Retina (tissue), 1 donor: Measurements from ENCODE around the gene PITX3.
A peak's percentile ranks its signal among the peaks of the same experiment; 100 is the strongest.
"Not testable (repeated sequence)": the region's sequence is repeated elsewhere in the genome, so short reads cannot be mapped to it uniquely, and the experiment has no call there.

Experiments
- DNase-seq: peaks from one replicate; pipeline ENCODE4 v3.0.0-alpha.2; 2016

PITX3 gene

DNA sequence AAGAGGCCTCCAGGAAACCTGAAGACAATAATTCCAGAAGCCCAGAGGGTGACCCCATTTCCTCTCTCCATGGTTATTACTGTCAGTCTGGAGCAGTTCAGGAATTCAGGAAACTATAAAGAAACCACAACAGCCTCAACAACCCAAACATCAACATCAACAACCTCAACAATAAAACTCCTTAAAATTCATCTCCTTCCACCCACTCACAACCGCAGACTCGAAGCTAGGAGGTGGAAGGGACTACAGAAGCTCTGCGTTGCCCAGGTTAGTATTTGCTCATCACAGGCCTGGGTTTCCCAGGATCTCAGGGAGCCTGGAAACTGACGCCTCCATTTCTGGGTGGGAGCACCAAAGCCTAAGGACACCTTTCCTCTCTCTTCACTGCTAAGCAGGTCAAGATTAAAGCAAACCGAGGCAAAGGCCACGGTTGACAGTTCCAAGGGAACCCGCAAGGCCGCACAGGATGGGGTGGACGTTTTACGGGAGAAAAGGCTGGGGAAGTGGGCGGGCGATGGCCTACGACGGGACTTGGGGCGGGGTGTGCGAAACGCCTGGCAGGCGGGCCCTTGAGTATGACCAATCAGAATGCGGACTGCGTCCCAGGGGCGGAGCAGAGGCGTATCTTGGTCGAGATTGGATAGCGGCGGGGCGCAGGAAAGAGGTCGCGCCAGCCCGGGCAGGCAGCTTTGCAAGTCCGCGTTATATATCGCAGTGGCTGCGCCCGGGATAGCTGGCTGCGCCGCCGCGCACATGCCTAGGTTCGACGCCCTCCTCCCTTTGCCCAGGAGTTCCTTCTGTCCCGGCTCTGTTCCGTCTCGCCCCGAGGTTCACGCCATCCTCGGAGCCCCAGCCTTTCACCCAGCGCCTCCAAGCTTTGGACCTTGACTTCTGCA is 15.4 kb downstream of the PITX3 start, which contains the start of gene ELOVL3:
ELOVL3 (plus strand) TSS at position 654 of the 896 bp plus-strand sequence. CDS start 250 bp downstream, outside the sequence.
- DNase-seq, result peak; percentile 93

DNA sequence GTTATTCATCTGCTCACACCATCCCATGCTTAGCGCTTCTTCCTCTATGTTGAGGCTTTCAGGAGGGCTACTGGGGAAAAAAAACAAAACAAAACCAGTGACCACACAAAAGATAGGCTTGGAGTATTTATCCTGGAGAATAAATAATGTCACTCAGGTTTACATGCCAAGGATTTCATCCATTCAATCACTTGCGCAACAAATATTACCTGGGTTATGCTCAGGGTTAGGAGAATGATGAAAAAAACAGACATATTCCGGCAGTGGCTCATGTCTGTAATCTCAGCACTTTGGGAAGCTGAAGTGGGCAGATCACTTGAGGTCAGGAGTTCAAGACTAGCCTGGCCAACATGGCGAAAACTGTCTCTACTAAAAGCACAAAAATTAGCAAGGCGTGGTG is 18.5 kb downstream of the PITX3 start:
- no peak for DNase-seq

DNA sequence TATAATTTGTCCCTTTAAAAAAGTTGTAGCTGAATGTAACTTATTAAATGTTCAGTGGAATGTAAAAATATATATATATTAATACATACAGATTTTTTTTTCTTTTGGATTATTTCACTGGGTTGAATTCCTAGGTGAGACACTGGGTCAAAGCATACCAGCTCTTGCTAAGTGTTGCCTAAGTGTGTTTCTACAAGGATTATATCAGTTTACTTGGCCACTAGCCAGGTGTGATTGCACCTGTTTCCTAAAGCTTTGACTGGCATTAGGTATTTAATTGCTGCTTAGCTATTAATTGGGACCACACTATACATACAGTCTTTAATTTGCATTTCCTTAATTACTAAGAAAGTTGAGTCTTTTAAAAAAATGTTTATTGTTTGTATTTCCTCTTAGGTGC is 20.7 kb downstream of the PITX3 start:
- DNase-seq, result no peak

DNA sequence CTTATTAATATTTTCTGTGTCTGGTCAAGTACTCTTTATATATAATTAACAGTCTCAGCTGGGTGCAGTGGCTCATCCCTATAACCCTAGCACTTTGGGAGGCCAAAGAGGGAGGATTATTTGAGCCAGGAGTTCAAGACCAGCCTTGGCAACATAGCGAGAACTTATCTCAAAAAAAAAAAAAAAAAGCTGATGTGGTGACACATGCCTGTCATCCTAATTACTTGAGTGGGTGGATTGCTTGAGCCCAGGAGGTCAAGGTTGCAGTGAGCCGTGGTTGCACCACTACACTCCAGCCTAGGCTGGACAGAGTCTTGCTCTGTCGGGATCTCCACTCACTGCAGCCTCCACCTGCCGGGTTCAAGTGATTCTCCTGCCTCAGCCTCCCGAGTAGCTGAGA is 21.9 kb downstream of the PITX3 start:
- DNase-seq, result no peak

DNA sequence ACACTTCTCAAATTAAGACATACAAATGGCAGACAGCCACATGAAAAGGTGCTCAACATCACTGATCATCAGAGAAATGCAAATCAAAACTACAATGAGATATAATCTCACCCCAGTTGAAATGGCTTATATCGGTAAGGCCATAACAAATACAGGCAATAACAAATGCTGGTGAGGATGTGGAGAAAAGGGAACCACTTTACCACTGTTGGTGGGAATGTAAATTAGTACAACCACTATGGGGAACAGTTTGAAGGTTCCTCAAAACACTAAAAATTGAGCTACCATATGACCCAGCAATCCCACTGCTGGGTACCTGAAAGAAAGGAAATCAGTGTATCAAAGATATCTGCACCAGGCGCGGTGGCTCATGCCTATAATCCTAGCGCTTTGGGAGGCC is 27.7 kb downstream of the PITX3 start:
- not testable (repeated sequence) for DNase-seq

DNA sequence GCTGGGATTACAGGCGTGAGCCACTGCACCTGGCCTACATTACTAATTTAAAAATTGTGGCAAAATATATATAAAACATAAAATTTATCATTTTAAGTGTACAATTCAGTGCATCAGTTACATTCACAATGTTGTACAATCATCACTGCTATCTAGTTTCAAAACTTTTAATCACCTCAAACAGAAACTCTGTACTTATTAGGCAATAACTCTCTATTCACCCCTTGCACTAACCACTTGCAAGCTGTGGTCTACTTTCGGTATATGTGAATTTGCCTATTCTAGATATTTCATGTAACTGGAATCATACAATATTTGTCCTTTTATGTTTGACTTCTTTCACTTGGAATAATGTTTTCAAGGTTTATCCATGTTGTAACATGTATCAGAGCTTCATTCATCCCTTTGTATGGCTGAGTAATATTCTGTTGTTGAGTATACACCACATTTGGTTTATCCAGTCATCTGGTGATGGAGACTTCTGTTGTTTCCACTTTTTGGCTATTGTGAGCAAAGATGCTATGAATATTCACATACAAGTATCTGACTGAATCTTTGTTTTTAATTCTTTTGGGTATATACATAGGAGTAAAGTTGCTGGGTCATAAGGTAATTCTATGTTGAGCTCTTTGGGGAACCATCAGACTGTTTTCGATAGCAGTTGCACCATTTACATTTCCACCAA is 29.6 kb downstream of the PITX3 start:
- DNase-seq, result no peak

DNA sequence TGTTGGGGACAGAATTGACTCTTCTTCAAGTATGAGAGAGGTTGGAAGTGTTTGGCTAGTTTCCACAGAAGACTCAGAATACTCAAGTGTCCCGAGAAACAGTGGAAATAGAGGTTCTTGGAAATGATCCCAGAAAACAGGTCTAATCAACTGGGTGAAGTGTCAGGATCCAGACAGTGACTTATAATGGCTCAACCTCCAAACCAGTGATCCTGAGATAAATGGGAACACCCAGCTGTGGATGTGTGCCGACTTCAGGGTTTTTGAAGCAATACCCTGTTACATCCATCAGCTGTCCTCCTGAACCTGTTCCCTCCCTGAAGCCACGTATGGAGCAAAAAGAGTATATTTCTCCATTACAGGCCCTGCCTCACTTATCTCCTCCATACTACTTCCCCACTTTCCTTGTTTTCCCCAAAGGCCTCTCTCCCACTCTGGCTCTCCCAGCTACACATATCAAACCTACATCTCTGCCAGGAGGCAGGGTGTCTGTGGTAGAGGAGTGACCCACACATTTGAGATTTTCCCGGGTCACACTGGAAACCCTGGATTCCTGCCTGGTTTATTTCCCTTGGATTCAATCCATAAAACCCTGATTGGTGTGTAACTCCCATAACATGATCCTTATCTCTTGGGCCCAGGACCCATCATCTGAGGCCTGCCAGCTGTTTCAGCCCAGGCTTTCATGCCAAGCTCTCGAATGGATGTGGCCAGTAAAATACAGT is 32.8 kb downstream of the PITX3 start:
- DNase-seq, result no peak

DNA sequence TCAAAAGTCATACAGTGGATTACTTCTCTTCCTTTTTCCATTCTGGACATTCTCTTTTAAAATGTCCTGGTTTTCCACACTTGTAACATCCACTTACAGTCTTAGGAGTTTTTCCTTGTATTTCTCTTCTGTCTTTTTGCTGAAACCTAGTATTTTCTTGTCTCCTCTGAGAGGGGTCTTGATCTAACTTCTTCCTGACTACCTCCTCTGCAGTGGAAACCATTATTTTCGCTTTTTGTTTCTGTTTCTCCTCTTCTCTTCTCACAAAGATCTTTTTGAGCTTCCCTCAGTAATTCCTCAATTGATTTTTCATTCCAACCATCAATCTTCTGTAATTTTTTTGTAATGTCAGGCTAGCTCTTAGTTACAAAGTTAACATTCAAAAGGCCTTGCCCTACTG is 38.9 kb downstream of the PITX3 start:
- no peak for DNase-seq

DNA sequence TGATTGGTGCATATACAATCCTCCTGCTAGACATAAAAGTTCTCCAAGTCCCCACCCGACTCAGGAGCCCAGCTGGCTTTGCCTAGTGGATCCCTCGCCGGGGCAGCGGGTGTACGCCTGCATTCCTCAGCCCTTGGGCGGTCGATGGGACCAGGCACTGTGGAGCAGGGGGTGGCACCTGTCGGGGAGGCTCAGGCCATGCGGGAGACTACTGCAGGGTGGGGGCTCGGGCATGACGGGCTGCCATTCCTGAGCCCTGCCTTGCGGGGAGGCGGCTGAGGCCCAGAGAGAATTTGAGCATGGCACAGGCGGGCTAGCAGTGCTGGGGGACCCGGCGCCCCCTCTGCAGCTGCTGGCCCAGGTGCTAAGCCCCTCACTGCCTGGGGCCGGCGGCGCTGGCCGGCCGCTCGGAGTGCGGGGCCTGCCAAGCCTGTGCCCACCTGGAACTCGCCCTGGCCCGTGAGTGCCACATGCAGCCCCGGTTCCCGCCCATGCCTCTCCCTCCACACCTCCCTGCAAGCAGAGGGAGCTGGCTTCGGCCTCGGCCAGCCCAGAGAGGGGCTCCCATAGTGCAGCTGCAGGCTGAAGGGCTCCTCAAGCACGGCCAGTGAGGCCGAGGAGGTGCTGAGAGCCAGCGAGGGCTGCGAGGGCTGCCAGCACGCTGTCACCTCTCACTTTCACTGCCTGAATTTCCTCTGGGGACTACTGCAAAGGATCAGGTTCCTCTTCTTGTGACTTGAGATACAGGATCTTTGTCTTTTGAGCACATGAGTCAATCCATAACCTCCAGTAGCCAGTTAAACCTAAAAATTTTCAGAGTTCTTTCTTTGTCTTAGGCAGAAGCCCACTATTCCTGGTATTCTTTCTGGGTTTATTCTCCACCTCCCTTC is 40.3 kb downstream of the PITX3 start:
- no peak for DNase-seq

DNA sequence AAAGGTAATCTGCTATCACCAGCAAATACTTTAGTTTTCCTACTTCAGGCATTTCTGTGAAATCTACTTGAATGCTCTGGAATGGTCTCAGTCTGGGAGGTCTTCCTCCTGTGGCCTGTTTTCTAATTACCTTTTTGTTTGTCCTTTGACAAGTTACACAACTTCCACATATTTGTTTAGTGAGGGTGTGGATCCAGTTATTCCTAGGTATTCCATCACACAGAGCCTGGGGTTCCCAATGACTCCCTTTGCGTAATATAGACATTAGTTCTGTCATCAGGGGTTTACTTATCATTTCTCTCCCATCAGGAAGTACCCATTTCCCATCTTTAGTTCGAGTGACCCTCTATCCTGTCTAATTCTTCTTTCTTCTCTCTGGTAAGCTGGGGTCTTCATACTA is 43.3 kb downstream of the PITX3 start:
- DNase-seq, result no peak

DNA sequence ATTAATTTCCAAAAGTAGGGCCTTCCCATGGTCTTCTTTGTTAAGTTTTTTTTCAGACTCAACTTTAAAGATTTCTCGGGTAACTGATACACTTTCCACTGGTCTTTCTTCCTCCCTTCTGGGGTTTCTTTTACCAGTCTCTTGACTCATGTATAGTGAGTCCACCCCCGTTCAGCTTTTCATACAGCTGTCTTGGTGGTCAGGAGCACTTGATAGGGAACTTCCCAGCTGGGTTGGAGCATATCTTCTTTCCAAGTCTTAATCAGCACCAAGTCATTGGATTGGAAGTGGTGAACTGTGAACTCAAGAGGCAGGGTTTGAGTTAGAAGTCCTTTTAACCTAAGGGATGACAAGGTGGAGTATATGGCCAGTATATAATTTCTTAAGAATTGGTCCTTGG is 44.4 kb downstream of the PITX3 start:
- no peak for DNase-seq

DNA sequence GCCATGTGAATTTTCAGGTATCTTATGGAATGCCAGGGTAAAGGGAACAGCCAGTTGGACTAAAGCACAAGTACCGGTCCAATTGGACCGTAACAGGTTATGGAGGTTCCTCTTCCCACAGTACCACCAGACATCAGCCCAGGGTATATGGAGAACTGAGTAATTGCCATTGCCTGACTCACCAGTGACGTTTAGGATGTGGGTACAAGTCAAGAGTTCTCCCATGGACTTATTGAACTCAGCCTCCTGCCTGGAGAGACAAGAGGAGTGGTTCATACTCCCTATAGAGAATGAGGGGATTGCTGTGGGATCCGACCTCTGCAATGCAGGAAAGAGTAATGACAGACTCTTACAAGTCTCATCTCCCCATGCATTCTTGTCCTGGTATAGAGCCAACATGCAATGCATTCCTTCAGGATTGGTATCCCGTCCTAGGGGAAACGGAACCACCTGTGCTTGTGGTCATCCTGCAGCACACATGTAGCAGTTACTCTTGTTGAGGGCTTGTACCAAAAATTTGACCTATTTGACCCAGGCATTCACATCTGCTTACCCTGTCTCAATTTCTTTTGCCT is 45.9 kb downstream of the PITX3 start:
- no peak for DNase-seq

DNA sequence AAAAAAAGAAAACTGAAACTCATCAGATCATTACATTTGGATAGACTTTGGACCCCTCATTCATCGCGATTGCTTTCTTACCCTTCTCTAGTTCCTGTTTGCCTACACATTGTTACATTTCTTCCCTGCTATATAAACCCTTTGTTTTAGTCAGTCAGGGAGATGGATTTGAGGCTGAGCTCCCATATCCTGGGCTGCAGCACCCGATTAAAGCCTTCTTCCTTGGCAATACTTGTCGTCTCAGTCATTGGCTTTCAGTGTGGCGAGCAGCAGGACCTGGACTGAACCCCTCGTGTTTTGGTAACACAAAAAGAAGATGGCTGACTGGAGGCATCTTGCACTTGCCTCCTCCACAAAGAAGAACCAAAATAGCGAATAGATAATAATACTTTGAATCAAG is 49.4 kb downstream of the PITX3 start:
- DNase-seq, result no peak

DNA sequence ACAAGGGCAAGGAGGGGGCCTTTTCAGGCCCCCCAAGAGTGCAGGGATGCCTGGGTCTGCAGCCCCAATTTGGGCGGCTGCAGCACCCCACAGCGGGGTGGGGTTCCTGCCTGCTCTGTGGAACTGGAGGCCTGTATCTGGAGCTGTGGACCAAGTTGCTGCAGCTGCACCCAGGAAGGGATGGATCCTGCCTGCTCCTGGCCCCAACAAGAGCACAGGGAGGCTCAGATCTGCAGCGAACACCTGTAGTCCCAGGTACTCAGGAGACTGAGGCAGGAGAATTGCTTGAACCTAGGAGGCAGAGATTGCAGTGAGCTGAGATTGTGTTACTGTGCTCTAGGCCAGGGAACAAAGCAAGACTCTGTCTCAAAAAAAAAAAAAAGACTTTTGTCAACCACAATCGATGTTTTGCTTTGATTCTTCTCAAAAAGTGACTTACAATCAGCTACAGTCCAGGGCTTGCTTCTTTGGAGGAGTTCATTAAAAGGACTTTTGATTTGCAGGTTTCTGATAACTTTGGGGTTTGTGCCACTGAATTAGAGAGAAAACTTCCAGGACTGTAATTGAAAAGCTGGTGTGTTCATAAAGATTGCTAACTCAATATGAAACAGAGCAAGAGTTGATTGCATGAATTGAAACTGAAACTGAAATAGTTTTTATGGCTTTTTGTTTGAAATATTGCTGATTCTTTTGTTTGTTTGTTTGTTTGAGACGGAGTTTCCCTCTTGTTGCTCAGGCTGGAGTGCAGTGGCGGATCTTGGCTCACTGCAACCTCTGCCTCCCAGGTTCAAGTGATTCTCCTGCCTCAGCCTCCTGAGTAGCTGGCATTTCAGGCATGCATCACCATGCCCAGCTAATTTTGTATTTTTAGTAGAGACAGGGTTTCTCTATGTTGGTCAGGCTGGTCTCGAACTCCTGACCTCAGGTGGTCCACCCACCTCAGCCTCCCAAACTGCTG is 52.1 kb downstream of the PITX3 start:
- not testable (repeated sequence) for DNase-seq

DNA sequence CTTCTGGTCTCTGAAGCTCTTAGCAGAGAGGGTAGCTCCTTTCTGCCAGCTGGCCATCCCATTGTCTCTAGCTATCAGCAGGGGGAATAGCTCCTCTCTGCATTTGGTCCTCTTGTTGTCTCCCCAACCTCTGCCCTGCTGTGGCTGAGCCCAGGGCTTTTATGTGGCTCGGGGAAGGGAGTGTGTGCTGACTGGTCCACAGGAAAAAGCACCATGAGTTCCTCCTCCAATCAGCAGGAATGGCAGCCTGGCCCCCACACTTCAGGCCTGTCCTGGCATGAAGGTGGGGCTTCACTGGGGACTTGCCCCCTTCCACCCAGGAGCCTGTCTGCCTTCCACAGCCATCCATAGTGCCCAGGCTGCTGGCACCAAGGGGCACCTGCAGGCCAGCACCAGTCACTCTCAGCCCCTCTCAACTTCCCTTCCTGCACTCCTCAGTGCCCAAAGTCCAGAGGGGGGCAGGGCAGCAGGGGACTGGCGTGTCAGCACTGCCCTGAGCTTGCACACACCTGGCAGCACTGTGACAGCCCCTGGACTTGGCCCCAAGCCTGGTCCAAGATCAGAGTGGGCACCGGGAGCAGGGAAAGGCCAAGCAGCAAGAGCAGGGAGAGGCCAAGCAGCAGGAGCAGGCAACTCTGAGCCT is 52.9 kb downstream of the PITX3 start:
- DNase-seq, result no peak

DNA sequence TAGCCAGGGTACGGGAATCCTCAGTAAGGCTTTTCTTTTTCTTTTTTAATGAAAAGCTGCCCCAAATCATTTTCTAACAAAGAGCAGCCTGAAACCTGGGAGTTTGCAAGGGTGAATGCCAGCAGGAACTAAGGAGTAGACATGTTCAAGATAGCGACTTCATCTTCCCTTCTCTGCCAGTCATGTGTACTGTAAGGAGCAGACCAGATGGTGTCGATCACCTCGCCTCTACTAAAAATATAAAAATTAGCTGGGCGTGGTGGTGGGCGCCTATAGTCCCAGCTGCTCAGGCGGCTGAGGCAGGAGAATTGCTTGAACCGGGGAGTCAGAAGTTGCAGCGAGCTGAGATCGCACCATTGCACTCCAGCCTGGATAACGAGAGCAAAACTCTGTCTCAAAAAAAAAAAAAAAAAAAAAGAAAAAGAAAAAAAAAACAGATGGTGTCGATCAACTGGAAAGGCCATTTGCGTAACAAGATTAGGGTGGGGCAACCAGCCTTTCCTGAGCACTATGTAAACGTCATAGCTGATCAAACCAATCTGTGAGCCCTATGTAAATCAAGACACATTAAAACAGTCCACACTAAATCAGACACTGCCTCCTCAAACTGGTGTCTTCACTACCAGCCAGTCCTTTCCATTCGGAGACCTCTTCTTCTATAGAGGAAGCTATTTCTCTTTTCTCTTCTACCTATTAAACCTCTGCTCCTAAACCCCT is 55.3 kb downstream of the PITX3 start:
- DNase-seq, result no peak

DNA sequence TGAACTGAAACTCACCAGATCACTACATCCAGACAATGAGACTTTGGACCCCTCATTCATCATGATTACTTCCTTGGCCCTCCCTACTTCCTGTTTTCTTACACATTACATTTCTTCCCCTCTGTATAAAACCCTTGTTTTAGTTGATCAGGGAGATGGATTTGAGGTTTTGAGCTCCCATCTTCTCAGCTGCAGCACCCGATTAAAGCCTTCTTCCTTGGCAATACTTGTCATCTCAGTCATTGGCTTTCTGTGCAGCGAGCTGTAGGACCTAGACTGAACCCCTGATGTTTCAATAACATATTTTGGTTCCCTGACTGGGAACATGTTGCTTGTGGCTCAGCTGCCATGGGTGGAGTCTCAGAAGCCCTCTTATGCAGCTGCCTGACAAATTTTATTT is 56.0 kb downstream of the PITX3 start:
- DNase-seq, result no peak

DNA sequence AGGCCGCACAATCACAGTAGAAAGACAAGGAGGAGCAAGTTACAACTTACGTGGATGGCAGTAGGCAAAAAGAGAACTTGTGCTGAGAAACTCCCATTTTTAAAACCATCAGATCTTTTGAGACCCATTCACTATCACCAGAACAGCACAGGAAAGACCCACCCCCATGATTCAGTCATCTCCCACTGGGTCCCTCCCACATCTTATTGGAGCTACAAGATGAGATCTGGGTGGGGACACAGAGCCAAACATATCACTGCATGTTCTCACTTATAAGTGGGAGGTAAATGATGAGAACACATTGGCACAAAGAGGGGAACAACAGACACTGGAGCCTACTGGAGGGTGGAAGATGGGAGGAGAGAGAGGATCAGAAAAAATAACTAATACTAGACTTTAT is 56.7 kb downstream of the PITX3 start:
- no peak for DNase-seq
